DND-41 (cell line): Measurements from ENCODE around the gene PANK4.

Experiments used
- ATAC-seq: fragments of 200-7000 bp; cut with Tn5 transposase; 3 replicates; pipeline ENCODE4 v1.9.1; 2021; ENCODE audit warnings: low read depth; ENCODE audit not compliant: insufficient read depth
- DNase-seq: peaks from one replicate; pipeline ENCODE4 v3.0.0-alpha.2; 2020
- H2AFZ ChIP-seq: 2 replicates; pipeline ENCODE4 v1.6.0; 2012; ENCODE audit warnings: low read depth, low read length
- H3K27ac ChIP-seq: 2 replicates; pipeline ENCODE4 v1.5.1; 2012; ENCODE audit warnings: low read length, inconsistent platforms
- H3K27me3 ChIP-seq: fragments of 200-600 bp; sonication (generic); 2 replicates; pipeline ENCODE4 v1.6.0; 2012; ENCODE audit warnings: low read length, mild to moderate bottlenecking, inconsistent platforms; ENCODE audit not compliant: insufficient read depth, poor library complexity
- H3K36me3 ChIP-seq: 2 replicates; pipeline ENCODE4 v1.5.1; 2012; ENCODE audit warnings: low read length, inconsistent platforms; ENCODE audit not compliant: insufficient read depth
- H3K4me1 ChIP-seq: 2 replicates; pipeline ENCODE4 v1.5.1; 2012; ENCODE audit warnings: mild to moderate bottlenecking, low read length; ENCODE audit not compliant: insufficient read depth
- H3K4me2 ChIP-seq: 2 replicates; pipeline ENCODE4 v1.6.0; 2012; ENCODE audit warnings: mild to moderate bottlenecking, moderate library complexity, low read length, inconsistent platforms; ENCODE audit not compliant: insufficient read depth
- H3K4me3 ChIP-seq, 2 experiments: fragments of 200-600 bp in 1 of 2; shearing (Covaris generic) in 1 of 2; 2 replicates each; pipeline ENCODE4 v1.5.1; 2012 to 2016; ENCODE audit warnings: inconsistent platforms in 2 of 2, low read length in 2 of 2, mild to moderate bottlenecking in 2 of 2, low read depth in 1 of 2, moderate library complexity in 1 of 2
- H3K79me2 ChIP-seq: 2 replicates; pipeline ENCODE4 v1.6.0; 2012; ENCODE audit warnings: low read length, inconsistent platforms; ENCODE audit not compliant: insufficient read depth
- H3K9ac ChIP-seq: 2 replicates; pipeline ENCODE4 v1.6.0; 2012; ENCODE audit warnings: low read depth, mild to moderate bottlenecking, inconsistent platforms, low read length, moderate library complexity
- H3K9me3 ChIP-seq: 2 replicates; pipeline ENCODE4 v1.5.1; 2012; ENCODE audit warnings: low read length, moderate library complexity, mild to moderate bottlenecking, inconsistent platforms; ENCODE audit not compliant: insufficient read depth, severe bottlenecking
- H4K20me1 ChIP-seq: 2 replicates; pipeline ENCODE4 v1.6.0; 2012; ENCODE audit warnings: low read length; ENCODE audit not compliant: insufficient read depth
- CTCF ChIP-seq: IDR thresholded peaks from 2 replicates; pipeline ENCODE4 v1.5.1; 2012; ENCODE audit warnings: borderline replicate concordance, low read length, moderate library complexity, mild to moderate bottlenecking; ENCODE audit not compliant: poor library complexity, severe bottlenecking; ENCODE audit errors: extremely low read depth
- EZH2 ChIP-seq: IDR thresholded peaks from 3 replicates; pipeline ENCODE4 v1.6.1; 2012; ENCODE audit warnings: borderline replicate concordance, low read depth, mild to moderate bottlenecking, moderate library complexity, low read length, inconsistent platforms; ENCODE audit not compliant: severe bottlenecking

Gene PANK4

GRCh38 chr1:2477309-2477708 is 49.1 kb downstream of the PANK4 start:
- H3K4me3 ChIP-seq: no peak overlapping the region
- peaks cover 29% of the 10 kb centered on the region for H4K20me1 ChIP-seq
- DNase-seq (no peak), ATAC-seq (no peak)
- H3K27ac ChIP-seq: no peak overlapping the region
- H3K27me3 ChIP-seq: no peaks in the 10 kb centered on the region
- no peaks in the 10 kb centered on the region for H3K36me3 ChIP-seq
- H3K4me1 ChIP-seq: no peaks in the 10 kb centered on the region
- TF ChIP-seq CTCF (no peak), EZH2 (no peak)
- H3K4me2 ChIP-seq: no peak overlapping the region
- H3K79me2 ChIP-seq: no peaks in the 10 kb centered on the region
- H3K9me3 ChIP-seq: no peaks in the 10 kb centered on the region
- H3K9ac ChIP-seq: no peak overlapping the region
- H2AFZ ChIP-seq: no peak overlapping the region

GRCh38 chr1:2476061-2476999 is 50.1 kb downstream of the PANK4 start, which contains the start of gene PLCH2:
TSS of gene PLCH2 (plus strand) at chr1:2476289. CDS start at chr1:2476589, 300 bp downstream.
- Histone ChIP-seq H3K79me2 (no peaks in the 10 kb centered on the region), H3K4me2 (no peak within 1 kb of the TSS), H2AFZ (no peak within 1 kb of the TSS), H3K9ac (no peak within 1 kb of the TSS), H3K4me3 (no peak within 1 kb of the TSS), H3K27ac (no peak within 1 kb of the TSS), H4K20me1 (peaks cover 26% of the 10 kb centered on the region), H3K27me3 (no peaks in the 10 kb centered on the region), H3K9me3 (no peaks in the 10 kb centered on the region), H3K36me3 (no peaks in the 10 kb centered on the region), H3K4me1 (no peaks in the 10 kb centered on the region)
- no peak for TF ChIP-seq CTCF
- TF ChIP-seq EZH2: no peak
- no peak for ATAC-seq
- no peak for DNase-seq

- Histone ChIP-seq H3K9me3 (no peaks in the 10 kb centered on the region), H3K4me1 (no peaks in the 10 kb centered on the region), H3K36me3 (no peaks in the 10 kb centered on the region), H3K79me2 (no peaks in the 10 kb centered on the region), H3K4me2 (no peak overlapping the region), H3K27me3 (no peaks in the 10 kb centered on the region), H4K20me1 (peaks cover 19% of the 10 kb centered on the region), H3K27ac (no peak overlapping the region), H2AFZ (no peak overlapping the region), H3K9ac (no peak overlapping the region), H3K4me3 (no peak overlapping the region)
- DNase-seq (no peak), ATAC-seq (no peak)
- no peak for TF ChIP-seq EZH2
- no peak for TF ChIP-seq CTCF
These were observed 50.8 kb downstream of the PANK4 start for GRCh38 chr1:2475571-2475970.
